HG02763 (cell line): ENCODE data around the gene KL.
A peak's percentile ranks its signal among the peaks of the same experiment; 100 is the strongest.

ENCODE experiments used
- ATAC-seq: cut with Tn5 transposase; IDR thresholded peaks from one replicate; pipeline ENCODE4 v1.9.1; 2021; ENCODE audit warnings: mild to moderate bottlenecking, moderate library complexity; ENCODE audit not compliant: unreplicated experiment

The KL gene

DNA sequence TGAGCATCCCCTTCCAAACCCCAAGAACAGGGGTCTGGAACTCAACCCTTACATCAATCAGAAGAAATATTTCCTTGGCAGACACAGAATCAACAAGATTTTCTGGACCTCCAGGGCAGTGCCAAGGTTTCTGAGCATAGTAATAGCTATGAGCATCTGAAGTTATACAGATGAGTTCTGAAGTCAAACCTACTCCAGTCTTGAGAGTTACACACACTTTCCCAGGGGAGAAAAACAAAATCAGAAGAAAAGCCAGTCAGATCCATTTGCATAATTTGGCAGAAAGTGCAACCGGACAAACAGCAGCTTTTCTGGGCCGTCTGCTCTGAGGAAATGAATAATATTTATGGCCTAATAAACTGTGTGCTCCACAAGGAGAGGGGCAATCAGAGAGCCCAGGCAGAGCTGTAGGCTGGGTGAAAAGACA lies 93.1 kb downstream of the KL start:
- peak; percentile 33 for ATAC-seq

DNA sequence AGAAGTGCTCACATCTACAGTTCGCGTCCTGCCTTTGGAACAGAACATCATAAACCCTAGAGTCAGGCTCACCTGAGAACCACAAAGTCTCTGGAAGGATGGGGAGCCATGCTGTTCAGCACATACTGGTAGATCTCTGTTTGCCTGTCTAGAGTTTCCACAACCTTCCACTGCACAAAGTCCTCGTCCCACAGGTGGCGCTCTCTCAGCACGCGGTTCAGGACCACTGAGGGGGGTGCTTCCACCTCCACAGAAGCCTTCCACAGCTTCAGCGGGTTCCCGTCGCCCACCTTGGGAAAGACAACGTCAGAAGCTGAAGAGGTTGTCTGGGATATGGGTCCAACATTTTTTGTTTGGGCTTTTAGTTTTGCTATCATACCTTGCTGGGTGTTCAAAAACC lies 93.6 kb downstream of the KL start:
- no peak for ATAC-seq

GRCh38 chr13:33110386-33110712 lies 94.1 kb downstream of the KL start:
- ATAC-seq = no peak

DNA sequence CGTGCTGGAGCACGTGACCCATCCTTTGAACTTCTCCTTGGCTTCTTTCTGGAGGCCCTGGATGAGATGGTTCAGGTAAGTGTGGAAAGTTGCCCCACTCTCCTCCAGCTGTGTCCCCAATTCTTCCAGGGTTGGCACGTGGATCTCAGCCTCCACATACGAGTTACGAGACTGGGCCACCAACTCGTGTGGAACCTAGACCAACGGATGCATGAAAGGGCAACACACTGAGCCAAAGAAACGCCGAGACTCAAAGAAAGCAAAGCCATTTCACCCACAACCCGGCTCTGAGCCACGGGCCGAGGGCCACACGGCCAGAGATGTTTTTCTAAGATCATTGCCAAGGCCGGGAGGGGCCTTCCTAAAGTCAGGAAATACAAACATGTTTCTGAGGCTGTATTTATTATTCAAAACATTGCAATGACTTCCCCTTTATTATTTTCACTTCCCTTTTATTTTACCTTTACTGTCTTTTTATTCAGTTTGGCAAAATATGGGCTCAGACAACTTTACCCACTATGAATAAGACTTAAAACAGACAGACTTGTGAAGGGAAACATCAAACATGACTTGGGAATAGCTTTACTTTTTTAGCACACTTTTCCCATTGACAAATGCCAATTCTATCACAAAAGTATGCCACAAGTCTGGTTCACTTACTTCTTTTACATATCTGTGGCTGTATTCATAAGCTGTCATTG lies 94.6 kb downstream of the KL start:
- peak; percentile 46 for ATAC-seq

DNA sequence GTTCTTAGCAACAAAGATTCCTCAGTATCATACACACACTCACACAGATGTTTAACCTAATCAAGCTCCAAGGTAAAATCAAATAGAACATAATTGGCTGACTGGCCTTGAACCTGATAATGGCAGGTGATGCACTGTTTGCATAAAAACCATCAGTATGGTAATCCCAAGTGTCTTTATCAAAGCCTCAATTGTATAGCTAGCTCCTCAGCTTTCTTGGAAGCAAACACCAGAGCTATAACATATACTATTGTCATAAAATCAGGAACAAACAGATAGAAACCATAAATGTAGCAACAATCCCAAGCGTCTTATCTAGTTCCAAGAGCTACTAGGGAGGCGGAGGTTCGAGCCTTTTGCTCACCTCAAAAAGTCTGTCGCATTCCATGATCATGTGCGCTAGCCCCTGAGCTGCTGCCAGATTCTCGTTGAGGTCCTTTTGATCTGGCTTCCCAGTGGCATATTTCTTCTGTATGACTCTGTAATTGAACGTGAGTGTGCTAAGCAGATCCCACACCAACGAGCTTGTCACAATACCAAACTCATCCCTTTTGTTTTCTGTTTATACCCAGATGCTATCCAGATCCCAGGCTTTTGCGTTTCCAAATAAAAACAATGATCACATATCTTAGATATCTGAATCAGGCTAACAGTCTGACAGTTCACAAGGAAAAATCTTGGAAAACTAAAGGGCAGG lies 95.3 kb downstream of the KL start:
- peak; percentile 1 for ATAC-seq

GRCh38 chr13:33112766-33113165 lies 96.5 kb downstream of the KL start:
- no peak for ATAC-seq

DNA sequence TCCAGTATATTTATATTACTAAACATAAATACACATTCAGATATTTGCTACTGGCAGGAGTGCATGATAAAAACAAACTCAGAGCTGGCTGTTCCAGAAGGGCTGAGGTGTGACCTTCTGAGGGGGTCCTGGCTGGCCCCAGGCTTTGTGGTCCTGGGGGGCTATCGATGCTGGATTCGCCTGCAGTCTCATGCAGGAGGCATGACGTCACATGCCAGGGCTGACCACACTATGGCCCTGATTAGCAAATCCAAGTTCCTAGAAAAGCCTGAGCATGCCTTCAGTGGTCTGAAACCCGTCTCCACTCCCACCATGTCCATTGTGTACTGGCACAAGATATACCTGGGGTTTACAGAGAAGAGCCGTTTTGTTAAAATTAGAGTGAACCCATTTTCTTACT lies 97.9 kb downstream of the KL start:
- no peak for ATAC-seq

DNA sequence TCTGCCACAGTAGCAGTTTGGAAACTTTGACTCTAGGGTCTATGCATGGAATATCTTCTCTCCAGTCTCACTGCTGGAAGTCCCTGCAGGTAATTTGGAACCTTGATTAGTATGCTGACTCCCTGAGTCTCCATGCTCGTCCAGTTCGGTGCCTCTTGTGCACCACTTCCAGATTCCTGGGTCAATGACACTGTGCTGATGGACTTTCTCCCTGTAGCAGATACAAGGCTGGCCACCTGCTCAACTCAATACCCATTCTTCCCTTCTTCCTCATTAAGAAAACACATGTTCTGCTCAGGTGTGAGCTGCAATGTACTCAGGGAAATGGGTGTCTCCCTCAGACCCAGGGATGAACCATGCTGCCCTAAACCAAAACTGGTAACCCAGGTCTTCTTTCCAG lies 99.1 kb downstream of the KL start:
- ATAC-seq = no peak
